Tibial nerve (tissue), 4 donors: ENCODE results near the gene RTP5.

Experiments
- EP300 ChIP-seq, 2 donors: sonication (generic); formaldehyde crosslinking; IDR thresholded peaks; one replicate each; pipeline ENCODE4 v1.6.1; 2017; ENCODE audit warnings: antibody characterized with exemption in 2 of 2, mild to moderate bottlenecking in 1 of 2
- POLR2A ChIP-seq, 2 donors: fragments of 450-650 bp; IDR thresholded peaks; one replicate each; pipeline ENCODE4 v1.6.1; 2017; ENCODE audit warnings: antibody characterized with exemption in 2 of 2, mild to moderate bottlenecking in 2 of 2, moderate library complexity in 2 of 2
- TF ChIP-seq, protein P1 (sequence below), 5 experiments: fragments of 200-600 bp in 3 of 5; fragments of 450-650 bp in 2 of 5; sonication (generic) in 3 of 5; IDR thresholded peaks; one replicate each; pipeline ENCODE4 v1.5.1; 2016 to 2019; ENCODE audit warnings: antibody characterized with exemption in 5 of 5, mild to moderate bottlenecking in 3 of 5, moderate library complexity in 2 of 5

DNA sequence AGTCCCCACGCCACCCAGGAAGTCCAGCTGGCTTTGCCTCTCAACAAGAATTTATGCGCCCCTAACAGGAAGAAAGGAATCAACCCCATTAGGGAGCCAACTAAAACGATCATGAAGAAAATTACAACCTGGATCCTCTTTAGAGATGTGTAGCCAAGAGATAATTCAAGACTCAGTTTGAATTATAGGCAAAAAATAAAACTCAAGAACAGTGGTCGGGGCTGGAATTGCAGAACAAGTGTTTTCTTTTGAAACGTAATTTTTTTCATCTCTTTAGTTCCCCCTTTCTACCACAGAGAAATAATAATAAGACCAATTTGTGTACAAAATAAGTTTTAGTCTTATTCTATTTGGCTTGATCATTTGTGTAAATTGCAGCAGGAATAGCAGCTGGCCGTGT, 33.2 kb upstream of the RTP5 start:
- TF ChIP-seq, protein P1, sequence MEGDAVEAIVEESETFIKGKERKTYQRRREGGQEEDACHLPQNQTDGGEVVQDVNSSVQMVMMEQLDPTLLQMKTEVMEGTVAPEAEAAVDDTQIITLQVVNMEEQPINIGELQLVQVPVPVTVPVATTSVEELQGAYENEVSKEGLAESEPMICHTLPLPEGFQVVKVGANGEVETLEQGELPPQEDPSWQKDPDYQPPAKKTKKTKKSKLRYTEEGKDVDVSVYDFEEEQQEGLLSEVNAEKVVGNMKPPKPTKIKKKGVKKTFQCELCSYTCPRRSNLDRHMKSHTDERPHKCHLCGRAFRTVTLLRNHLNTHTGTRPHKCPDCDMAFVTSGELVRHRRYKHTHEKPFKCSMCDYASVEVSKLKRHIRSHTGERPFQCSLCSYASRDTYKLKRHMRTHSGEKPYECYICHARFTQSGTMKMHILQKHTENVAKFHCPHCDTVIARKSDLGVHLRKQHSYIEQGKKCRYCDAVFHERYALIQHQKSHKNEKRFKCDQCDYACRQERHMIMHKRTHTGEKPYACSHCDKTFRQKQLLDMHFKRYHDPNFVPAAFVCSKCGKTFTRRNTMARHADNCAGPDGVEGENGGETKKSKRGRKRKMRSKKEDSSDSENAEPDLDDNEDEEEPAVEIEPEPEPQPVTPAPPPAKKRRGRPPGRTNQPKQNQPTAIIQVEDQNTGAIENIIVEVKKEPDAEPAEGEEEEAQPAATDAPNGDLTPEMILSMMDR (IDR thresholded peaks at IDR 0.05) = peak in 1 of 5 experiments; percentile 9
- TF ChIP-seq POLR2A (IDR thresholded peaks at IDR 0.05) (no peak), EP300 (IDR thresholded peaks at IDR 0.05) (no peak)
